Activated CD4-positive, alpha-beta memory T cell treated with anti-CD3 and anti-CD28 coated beads for 36 hours (primary cell): Measurements from ENCODE around the gene BUB3. TPM values are rescaled to one million over a fixed set of nuclear protein-coding genes. Genes with fewer than 3 reads are reported as not detected.
A peak's percentile ranks its signal among the peaks of the same experiment; 100 is the strongest.

ENCODE experiments used
- CTCF ChIA-PET: fragments of 350-600 bp; sonication (Branson Sonifier 250); formaldehyde crosslinking; loops from one replicate; lab custom pipeline; 2021; ENCODE audit warnings: antibody characterized with exemption, inconsistent platforms; lab: Charles Lee
- POLR2A ChIA-PET: fragments of 350-600 bp; sonication (Branson Sonifier 250); formaldehyde crosslinking; loops from one replicate; lab custom pipeline; 2021; ENCODE audit warnings: antibody characterized with exemption; lab: Charles Lee
- DNase-seq: peaks from one replicate; pipeline ENCODE4 v3.0.0-alpha.2; 2020
- H3K27ac Mint-ChIP-seq: one replicate; pipeline ENCODE4 v1.8.0; 2021; ENCODE audit warnings: mixed read lengths
- H3K27me3 Mint-ChIP-seq: one replicate; pipeline ENCODE4 v1.8.0; 2021; ENCODE audit warnings: mixed read lengths
- H3K36me3 Mint-ChIP-seq: one replicate; pipeline ENCODE4 v1.8.0; 2021; ENCODE audit warnings: mixed read lengths
- H3K4me1 Mint-ChIP-seq: one replicate; pipeline ENCODE4 v1.8.0; 2021; ENCODE audit warnings: low read depth, mixed read lengths
- H3K4me3 Mint-ChIP-seq: one replicate; pipeline ENCODE4 v1.8.0; 2021; ENCODE audit warnings: mild to moderate bottlenecking, mixed read lengths
- H3K9me3 Mint-ChIP-seq: one replicate; pipeline ENCODE4 v1.8.0; 2021; ENCODE audit warnings: mixed read lengths
- intact Hi-C: fragments of 100-400 bp; cut with micrococcal nuclease; formaldehyde crosslinking; loops from one replicate; pipeline ENCODE4 v1.15.1; 2023
- total RNA-seq, 2 experiments: library from RNA; stranded (reverse); gene quantifications; one replicate each; pipeline ENCODE4 v1.2.3, GENCODE V29; 2021

Gene BUB3
- total RNA-seq: 100 to 1,000 TPM; 259 to 265 TPM

GRCh38 chr10:123154092-123154710 is at the start of gene BUB3:
Gene BUB3, plus strand, starts transcription at chr10:123154402. Its CDS starts 516 bp downstream, at chr10:123154918.
- POLR2A ChIA-PET: interaction anchor here (0.6 to 1.9 kb wide), 5 partner anchors 9 to 133 kb away, joined by 3 to 8 read pairs (median 6); no protein-coding TSS in a partner anchor
- H3K9me3 Mint-ChIP-seq: no peaks in the 10 kb centered on the region
- DNase-seq: peak; percentile 98
- H3K36me3 Mint-ChIP-seq: peaks cover 45% of the 10 kb centered on the region
- intact Hi-C loops: loop anchor here (1.0 to 10.0 kb wide), 10 partner anchors 19 to 1641 kb away; partner anchors contain the start of genes C10orf88, EEF1AKMT2, FAM24B and HMX3
- peaks cover 10% of the 10 kb centered on the region for H3K27me3 Mint-ChIP-seq
- CTCF ChIA-PET: interaction anchor here (0.6 to 1.2 kb wide), 5 partner anchors 21 to 1307 kb away, joined by 3 to 5 read pairs (median 3); partner anchors contain the start of genes IKZF5 and LHPP
- peak within 1 kb of the TSS; percentile 100 for H3K4me3 Mint-ChIP-seq
- peaks cover 60% of the 10 kb centered on the region for H3K4me1 Mint-ChIP-seq
- peak within 1 kb of the TSS; percentile 100 for H3K27ac Mint-ChIP-seq

GRCh38 chr10:123109466-123109865 is 44.7 kb upstream of the BUB3 start:
- ChIA-PET POLR2A (no interaction called here), CTCF (no interaction called here)
- no peaks in the 10 kb centered on the region for H3K9me3 Mint-ChIP-seq
- H3K4me3 Mint-ChIP-seq: no peak overlapping the region
- no peaks in the 10 kb centered on the region for H3K36me3 Mint-ChIP-seq
- peaks cover 16% of the 10 kb centered on the region for H3K27me3 Mint-ChIP-seq
- DNase-seq: no peak
- no peaks in the 10 kb centered on the region for H3K4me1 Mint-ChIP-seq
- intact Hi-C loops: no loop called here
- H3K27ac Mint-ChIP-seq: no peak overlapping the region

GRCh38 chr10:123117644-123118417 is 36.4 kb upstream of the BUB3 start:
- no peak for DNase-seq
- ChIA-PET POLR2A (no interaction called here), CTCF (interaction anchor here (1.0 kb wide), 1 partner anchor 440 kb away, joined by 3 read pairs; no protein-coding TSS in a partner anchor)
- no peak overlapping the region for H3K4me3 Mint-ChIP-seq
- H3K27me3 Mint-ChIP-seq: peaks cover 24% of the 10 kb centered on the region
- no peaks in the 10 kb centered on the region for H3K4me1 Mint-ChIP-seq
- intact Hi-C loops: no loop called here
- H3K36me3 Mint-ChIP-seq: no peaks in the 10 kb centered on the region
- no peaks in the 10 kb centered on the region for H3K9me3 Mint-ChIP-seq
- H3K27ac Mint-ChIP-seq: no peak overlapping the region

GRCh38 chr10:123119081-123119480 is 35.1 kb upstream of the BUB3 start:
- Mint-ChIP-seq H3K4me1 (no peaks in the 10 kb centered on the region), H3K36me3 (no peaks in the 10 kb centered on the region), H3K4me3 (no peak overlapping the region), H3K27me3 (peaks cover 26% of the 10 kb centered on the region), H3K9me3 (no peaks in the 10 kb centered on the region), H3K27ac (no peak overlapping the region)
- POLR2A ChIA-PET: no interaction called here
- intact Hi-C loops: no loop called here
- DNase-seq: no peak
- CTCF ChIA-PET: no interaction called here

GRCh38 chr10:123126246-123126645 is 28.0 kb upstream of the BUB3 start:
- Mint-ChIP-seq H3K36me3 (no peaks in the 10 kb centered on the region), H3K4me3 (no peak overlapping the region), H3K4me1 (no peaks in the 10 kb centered on the region), H3K9me3 (no peaks in the 10 kb centered on the region), H3K27ac (no peak overlapping the region), H3K27me3 (peaks cover 39% of the 10 kb centered on the region)
- CTCF ChIA-PET: no interaction called here
- POLR2A ChIA-PET: no interaction called here
- intact Hi-C loops: no loop called here
- DNase-seq: no peak

GRCh38 chr10:123129618-123130271 is 24.5 kb upstream of the BUB3 start:
- Mint-ChIP-seq H3K4me3 (no peak overlapping the region), H3K27ac (no peak overlapping the region), H3K36me3 (no peaks in the 10 kb centered on the region), H3K4me1 (peaks cover 18% of the 10 kb centered on the region), H3K9me3 (no peaks in the 10 kb centered on the region), H3K27me3 (peaks cover 67% of the 10 kb centered on the region)
- POLR2A ChIA-PET: no interaction called here
- DNase-seq: no peak
- CTCF ChIA-PET: no interaction called here
- intact Hi-C loops: loop anchor here (10.0 kb wide), 1 partner anchor 1315 kb away; no protein-coding TSS in a partner anchor

GRCh38 chr10:123132576-123133477 is 21.4 kb upstream of the BUB3 start:
- intact Hi-C loops: loop anchor here (1.0 to 10.0 kb wide), 7 partner anchors 11 to 1312 kb away; partner anchors contain the start of gene HMX2
- ChIA-PET POLR2A (interaction anchor here (1.8 kb wide), 1 partner anchor 21 kb away, joined by 6 read pairs; the partner anchor contains the start of gene BUB3), CTCF (interaction anchor here (0.6 to 3.6 kb wide), 17 partner anchors 9 to 568 kb away, joined by 3 to 24 read pairs (median 4); partner anchors contain the start of gene BUB3)
- H3K4me1 Mint-ChIP-seq: peaks cover 24% of the 10 kb centered on the region
- peaks cover 2% of the 10 kb centered on the region for H3K36me3 Mint-ChIP-seq
- peaks cover 58% of the 10 kb centered on the region for H3K27me3 Mint-ChIP-seq
- no peaks in the 10 kb centered on the region for H3K9me3 Mint-ChIP-seq
- DNase-seq: peak; percentile 92
- no peak overlapping the region for H3K27ac Mint-ChIP-seq
- H3K4me3 Mint-ChIP-seq: peak overlapping the region; percentile 64

GRCh38 chr10:123133541-123134342 is 20.5 kb upstream of the BUB3 start:
- intact Hi-C loops: loop anchor here (1.0 to 10.0 kb wide), 8 partner anchors 11 to 1311 kb away; partner anchors contain the start of genes BUB3 and HMX2
- peaks cover 63% of the 10 kb centered on the region for H3K27me3 Mint-ChIP-seq
- H3K9me3 Mint-ChIP-seq: no peaks in the 10 kb centered on the region
- ChIA-PET POLR2A (interaction anchor here (1.3 to 1.8 kb wide), 2 partner anchors 11 to 20 kb away, joined by 3 to 6 read pairs; partner anchors contain the start of gene BUB3), CTCF (interaction anchor here (0.6 to 3.6 kb wide), 16 partner anchors 8 to 568 kb away, joined by 3 to 24 read pairs (median 4); partner anchors contain the start of gene BUB3)
- peaks cover 2% of the 10 kb centered on the region for H3K36me3 Mint-ChIP-seq
- DNase-seq: no peak
- H3K27ac Mint-ChIP-seq: no peak overlapping the region
- H3K4me3 Mint-ChIP-seq: peak overlapping the region; percentile 39
- H3K4me1 Mint-ChIP-seq: peaks cover 25% of the 10 kb centered on the region

GRCh38 chr10:123134343-123134914 is 19.8 kb upstream of the BUB3 start:
- no peak for DNase-seq
- Mint-ChIP-seq H3K27ac (no peak overlapping the region), H3K27me3 (peaks cover 67% of the 10 kb centered on the region), H3K9me3 (no peaks in the 10 kb centered on the region), H3K36me3 (peaks cover 2% of the 10 kb centered on the region), H3K4me1 (peaks cover 27% of the 10 kb centered on the region), H3K4me3 (peak overlapping the region; percentile 39)
- ChIA-PET POLR2A (interaction anchor here (1.2 to 1.8 kb wide), 3 partner anchors 10 to 20 kb away, joined by 3 to 6 read pairs (median 3); partner anchors contain the start of gene BUB3), CTCF (interaction anchor here (0.6 to 3.6 kb wide), 10 partner anchors 11 to 426 kb away, joined by 3 to 24 read pairs (median 7); no protein-coding TSS in a partner anchor)
- intact Hi-C loops: loop anchor here (2.0 to 10.0 kb wide), 2 partner anchors 20 to 1310 kb away; partner anchors contain the start of gene BUB3
